ENCODE measurements around the gene EXTL2. TPM values are rescaled to one million over a fixed set of nuclear protein-coding genes. Genes with fewer than 3 reads are reported as not detected.
A peak's percentile ranks its signal among the peaks of the same experiment; 100 is the strongest.

Gene EXTL2
- total RNA-seq, 3 donors from 2014 or later: 8.3 to 17.0 (median 15.4) TPM

DNA sequence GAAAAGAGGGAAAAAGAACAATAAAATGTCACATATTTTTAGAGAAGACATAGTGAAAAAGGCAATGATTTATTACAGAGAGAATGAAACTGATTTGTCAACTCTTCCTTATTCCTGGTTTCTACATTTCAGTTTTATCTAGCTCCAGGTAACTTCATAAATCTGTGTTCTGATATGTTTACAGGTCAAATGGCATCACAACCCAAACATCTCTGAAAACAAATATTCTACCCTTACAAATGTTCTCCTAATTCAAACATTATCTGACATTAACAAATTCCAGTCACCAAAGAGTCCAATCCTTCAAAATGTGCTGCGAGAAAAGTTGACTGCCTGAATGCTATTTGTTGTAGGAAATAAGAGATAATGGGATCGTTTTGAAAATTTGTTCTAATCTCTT is 20.2 kb downstream of the EXTL2 start:
- no peak for TF ChIP-seq POLR2A (IDR thresholded peaks at IDR 0.05)
- TF ChIP-seq, protein P1, sequence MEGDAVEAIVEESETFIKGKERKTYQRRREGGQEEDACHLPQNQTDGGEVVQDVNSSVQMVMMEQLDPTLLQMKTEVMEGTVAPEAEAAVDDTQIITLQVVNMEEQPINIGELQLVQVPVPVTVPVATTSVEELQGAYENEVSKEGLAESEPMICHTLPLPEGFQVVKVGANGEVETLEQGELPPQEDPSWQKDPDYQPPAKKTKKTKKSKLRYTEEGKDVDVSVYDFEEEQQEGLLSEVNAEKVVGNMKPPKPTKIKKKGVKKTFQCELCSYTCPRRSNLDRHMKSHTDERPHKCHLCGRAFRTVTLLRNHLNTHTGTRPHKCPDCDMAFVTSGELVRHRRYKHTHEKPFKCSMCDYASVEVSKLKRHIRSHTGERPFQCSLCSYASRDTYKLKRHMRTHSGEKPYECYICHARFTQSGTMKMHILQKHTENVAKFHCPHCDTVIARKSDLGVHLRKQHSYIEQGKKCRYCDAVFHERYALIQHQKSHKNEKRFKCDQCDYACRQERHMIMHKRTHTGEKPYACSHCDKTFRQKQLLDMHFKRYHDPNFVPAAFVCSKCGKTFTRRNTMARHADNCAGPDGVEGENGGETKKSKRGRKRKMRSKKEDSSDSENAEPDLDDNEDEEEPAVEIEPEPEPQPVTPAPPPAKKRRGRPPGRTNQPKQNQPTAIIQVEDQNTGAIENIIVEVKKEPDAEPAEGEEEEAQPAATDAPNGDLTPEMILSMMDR (IDR thresholded peaks at IDR 0.05): no peak
- TF ChIP-seq POLR2AphosphoS5 (IDR thresholded peaks at IDR 0.05): no peak
- H3K27ac ChIP-seq: no peak overlapping the region
- H3K4me3 ChIP-seq: no peak overlapping the region
- DNase-seq (ENCODE audit: low spot score in 2 of 2): no peak
- no peaks in the 10 kb centered on the region for H3K36me3 ChIP-seq
- no peaks in the 10 kb centered on the region for H3K27me3 ChIP-seq
- intact Hi-C loops (cut with DNase I; ENCODE audit: low total_unique reads): no loop called here
- H3K9me3 ChIP-seq: no peaks in the 10 kb centered on the region
- H3K4me1 ChIP-seq: no peaks in the 10 kb centered on the region

DNA sequence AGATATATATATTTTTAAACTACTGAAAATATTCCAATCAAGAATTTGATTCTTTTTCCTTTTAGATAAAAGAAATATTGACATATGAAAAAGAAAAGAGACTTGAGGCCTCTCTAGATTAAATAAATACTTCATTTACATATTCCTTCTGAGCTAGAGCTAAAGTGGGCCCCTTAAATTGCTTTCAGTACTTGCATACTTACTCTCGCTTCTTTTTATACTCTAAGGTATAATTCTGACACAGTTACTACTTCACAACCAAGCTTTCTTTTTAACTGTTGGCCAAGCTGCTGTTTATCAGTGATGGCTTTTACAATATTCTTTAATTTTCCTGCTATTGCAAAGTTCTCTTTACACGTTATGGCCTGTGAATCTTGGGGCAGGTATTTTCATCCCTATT is 24.6 kb downstream of the EXTL2 start:
- DNase-seq (ENCODE audit: low spot score in 2 of 2): no peak
- TF ChIP-seq POLR2AphosphoS5 (IDR thresholded peaks at IDR 0.05): no peak
- H3K27me3 ChIP-seq: no peaks in the 10 kb centered on the region
- H3K4me1 ChIP-seq: no peaks in the 10 kb centered on the region
- no peaks in the 10 kb centered on the region for H3K9me3 ChIP-seq
- intact Hi-C loops (cut with DNase I; ENCODE audit: low total_unique reads): loop anchor here (10.0 kb wide), 1 partner anchor 405 kb away; no protein-coding TSS in a partner anchor
- H3K27ac ChIP-seq: no peak overlapping the region
- no peak overlapping the region for H3K4me3 ChIP-seq
- no peaks in the 10 kb centered on the region for H3K36me3 ChIP-seq

DNA sequence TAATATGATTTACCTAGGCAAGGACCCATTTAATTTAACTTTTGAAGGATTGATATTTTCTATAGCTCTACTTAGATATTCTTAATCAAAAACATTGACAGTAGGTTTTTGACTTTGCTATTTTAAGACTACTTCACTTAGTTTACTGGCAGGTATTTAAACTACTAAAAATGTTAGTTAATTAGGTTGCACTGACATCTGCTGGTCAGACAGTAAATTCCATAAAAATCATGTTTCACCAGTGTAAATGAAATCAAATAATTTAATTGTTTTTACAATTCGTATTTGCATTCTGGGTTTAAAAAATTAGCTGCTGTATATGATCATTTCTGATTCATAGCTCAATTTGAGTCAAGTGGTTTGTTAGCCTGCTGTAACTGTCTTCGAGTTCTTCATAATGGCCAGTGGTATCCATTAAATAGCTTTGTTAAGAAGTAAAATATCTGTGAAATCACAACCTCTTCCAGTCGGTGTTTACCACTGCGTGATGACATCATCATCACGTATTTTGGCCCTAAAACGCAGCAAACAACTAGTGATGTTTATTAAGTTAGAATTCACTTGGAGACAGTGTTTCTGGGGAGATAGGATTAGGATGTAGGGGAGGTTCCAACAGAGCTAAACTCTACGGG is 26.2 kb downstream of the EXTL2 start:
- DNase-seq (ENCODE audit: low spot score in 2 of 2): no peak
- Histone ChIP-seq H3K9me3 (no peaks in the 10 kb centered on the region), H3K4me1 (no peaks in the 10 kb centered on the region), H3K27ac (no peak overlapping the region), H3K27me3 (no peaks in the 10 kb centered on the region), H3K4me3 (no peak overlapping the region), H3K36me3 (no peaks in the 10 kb centered on the region)
- intact Hi-C loops (cut with DNase I; ENCODE audit: low total_unique reads): loop anchor here (10.0 kb wide), 1 partner anchor 404 kb away; no protein-coding TSS in a partner anchor
- TF ChIP-seq, protein P1 (IDR thresholded peaks at IDR 0.05): peak; percentile 34 to 76 (median 49)
- no peak for TF ChIP-seq POLR2AphosphoS5 (IDR thresholded peaks at IDR 0.05)

DNA sequence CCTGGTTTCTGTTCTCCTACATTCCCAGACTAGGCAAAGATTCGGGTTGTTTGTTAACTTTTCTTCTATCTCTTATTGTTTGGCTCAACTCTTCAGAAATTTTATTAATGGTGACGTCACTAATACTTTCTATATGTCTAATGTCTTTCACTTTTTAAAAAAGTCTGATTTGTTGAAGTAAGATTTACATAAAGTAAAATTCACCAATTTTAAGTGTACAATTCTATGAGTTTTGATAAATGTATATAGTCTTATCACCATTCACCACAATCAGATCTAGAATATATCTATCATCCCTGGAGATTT is 27.8 kb downstream of the EXTL2 start:
- Histone ChIP-seq H3K4me1 (no peaks in the 10 kb centered on the region), H3K27me3 (no peaks in the 10 kb centered on the region), H3K36me3 (no peaks in the 10 kb centered on the region), H3K27ac (no peak overlapping the region), H3K4me3 (no peak overlapping the region), H3K9me3 (no peaks in the 10 kb centered on the region)
- TF ChIP-seq, protein P1 (IDR thresholded peaks at IDR 0.05): no peak
- TF ChIP-seq POLR2AphosphoS5 (IDR thresholded peaks at IDR 0.05) (no peak), POLR2A (IDR thresholded peaks at IDR 0.05) (no peak)
- no peak for DNase-seq (ENCODE audit: low spot score in 2 of 2)
- intact Hi-C loops (cut with DNase I; ENCODE audit: low total_unique reads): loop anchor here (10.0 kb wide), 1 partner anchor 402 kb away; no protein-coding TSS in a partner anchor

DNA sequence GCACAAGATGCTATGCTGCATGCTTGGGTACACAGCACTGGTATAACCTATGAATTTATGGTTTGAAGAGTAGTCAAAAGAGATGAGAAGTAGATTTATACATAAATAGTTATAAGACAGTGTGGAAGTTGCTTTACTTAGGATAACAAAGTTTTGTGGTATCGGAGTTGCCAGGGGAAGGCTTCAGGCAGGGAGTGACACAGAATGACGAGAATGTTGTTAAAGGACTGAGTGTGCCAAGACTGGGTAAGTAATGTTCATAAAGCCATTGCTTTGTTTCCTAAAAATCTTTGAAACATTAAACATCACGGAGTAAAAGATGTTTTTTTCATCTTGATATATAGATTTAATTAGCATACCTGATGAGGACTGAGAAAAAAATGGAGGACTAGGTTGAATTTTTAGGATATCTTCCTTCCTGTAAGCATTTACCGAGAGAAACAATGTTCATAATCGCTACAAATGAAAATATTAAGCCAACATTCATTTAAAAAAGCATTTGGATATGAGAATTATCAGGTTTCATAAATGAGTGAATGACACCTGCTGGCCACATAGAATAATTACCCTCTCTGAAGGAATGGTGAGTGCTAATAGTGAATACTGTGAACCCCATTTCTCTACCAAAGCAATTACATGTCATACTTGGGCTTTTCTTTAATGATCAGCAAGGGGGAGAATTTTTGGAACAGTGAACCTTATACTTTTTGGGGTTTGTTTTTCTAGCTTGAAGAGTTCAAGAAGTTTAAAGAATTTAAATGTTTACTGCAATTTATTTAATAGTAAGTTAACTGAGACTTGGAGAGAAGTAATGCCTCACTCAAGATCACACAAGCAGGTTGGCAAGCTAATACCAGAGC is 28.4 kb downstream of the EXTL2 start:
- H3K27me3 ChIP-seq: no peaks in the 10 kb centered on the region
- no peaks in the 10 kb centered on the region for H3K4me1 ChIP-seq
- no peaks in the 10 kb centered on the region for H3K36me3 ChIP-seq
- TF ChIP-seq POLR2A (IDR thresholded peaks at IDR 0.05): no peak
- TF ChIP-seq, protein P1 (IDR thresholded peaks at IDR 0.05): peak; percentile 44 to 70 (median 45)
- no peaks in the 10 kb centered on the region for H3K9me3 ChIP-seq
- no peak overlapping the region for H3K4me3 ChIP-seq
- intact Hi-C loops (cut with DNase I; ENCODE audit: low total_unique reads): loop anchor here (10.0 kb wide), 1 partner anchor 401 kb away; no protein-coding TSS in a partner anchor
- H3K27ac ChIP-seq: no peak overlapping the region
- no peak for DNase-seq (ENCODE audit: low spot score in 2 of 2)

Data from breast epithelium (tissue), 4 donors.